NCI-H1048 (cell line): ENCODE measurements around the gene GPR17.

Source experiments
- DNase-seq: peaks from one replicate; lab custom pipeline; 2025; lab: John Stamatoyannopoulos, UW

GPR17 gene

GRCh38 chr2:127630096-127630863 lies 15.7 kb upstream of the GPR17 start:
- no peak for DNase-seq

- DNase-seq: no peak
These were observed 15.0 kb upstream of the GPR17 start for GRCh38 chr2:127630864-127631540.

DNA sequence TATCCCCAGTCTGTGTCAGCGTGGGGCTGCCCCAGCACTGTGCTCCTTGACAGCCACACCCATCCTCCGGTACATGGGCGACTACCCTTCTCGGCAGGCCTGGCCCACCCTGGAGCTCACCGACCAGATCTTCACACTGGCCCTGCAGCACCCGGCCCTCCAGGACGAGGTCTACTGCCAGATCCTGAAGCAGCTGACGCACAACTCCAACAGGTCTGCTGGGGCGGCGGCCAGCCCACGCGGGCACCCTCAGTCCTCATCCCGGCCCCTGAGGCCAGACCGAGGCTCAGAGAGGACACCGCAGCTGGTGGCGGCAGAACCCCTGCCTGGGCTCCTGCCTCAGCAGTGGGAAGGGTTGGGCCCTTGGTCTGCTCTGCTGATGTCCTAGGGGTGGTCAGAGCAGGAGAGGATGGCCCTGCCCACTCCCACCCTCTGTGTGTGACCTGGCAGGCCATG lies 14.4 kb upstream of the GPR17 start:
- no peak for DNase-seq

GRCh38 chr2:127631997-127632581 lies 13.9 kb upstream of the GPR17 start:
- DNase-seq: no peak

GRCh38 chr2:127632592-127633489 lies 13.1 kb upstream of the GPR17 start:
- DNase-seq: no peak

GRCh38 chr2:127633556-127634065 lies 12.3 kb upstream of the GPR17 start:
- DNase-seq: no peak

DNA sequence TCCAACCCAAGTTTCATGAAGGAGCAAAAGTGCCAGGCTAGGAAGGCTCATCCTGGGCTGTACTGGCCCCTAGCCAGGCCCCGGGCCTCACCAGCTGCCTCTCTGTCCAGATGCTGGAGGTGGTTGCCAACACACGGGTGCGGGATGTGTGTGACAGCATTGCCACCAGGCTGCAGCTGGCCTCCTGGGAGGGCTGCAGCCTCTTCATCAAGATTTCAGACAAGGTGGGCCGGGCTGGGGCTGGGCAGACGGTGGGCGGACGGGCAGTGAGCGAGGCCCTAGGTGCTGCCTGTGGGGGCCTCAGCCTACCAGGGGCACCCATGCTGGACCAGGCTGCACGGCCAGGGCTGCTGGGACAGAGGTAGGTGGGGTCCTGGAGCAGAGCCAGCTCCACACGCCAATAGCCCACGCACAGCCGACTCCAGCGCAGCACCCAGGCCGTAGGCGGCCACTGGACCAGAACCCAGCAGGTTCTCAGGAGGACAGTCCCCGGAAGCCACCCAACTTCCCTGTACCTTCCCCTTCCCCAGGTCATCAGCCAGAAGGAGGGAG lies 11.8 kb upstream of the GPR17 start:
- DNase-seq: no peak

DNA sequence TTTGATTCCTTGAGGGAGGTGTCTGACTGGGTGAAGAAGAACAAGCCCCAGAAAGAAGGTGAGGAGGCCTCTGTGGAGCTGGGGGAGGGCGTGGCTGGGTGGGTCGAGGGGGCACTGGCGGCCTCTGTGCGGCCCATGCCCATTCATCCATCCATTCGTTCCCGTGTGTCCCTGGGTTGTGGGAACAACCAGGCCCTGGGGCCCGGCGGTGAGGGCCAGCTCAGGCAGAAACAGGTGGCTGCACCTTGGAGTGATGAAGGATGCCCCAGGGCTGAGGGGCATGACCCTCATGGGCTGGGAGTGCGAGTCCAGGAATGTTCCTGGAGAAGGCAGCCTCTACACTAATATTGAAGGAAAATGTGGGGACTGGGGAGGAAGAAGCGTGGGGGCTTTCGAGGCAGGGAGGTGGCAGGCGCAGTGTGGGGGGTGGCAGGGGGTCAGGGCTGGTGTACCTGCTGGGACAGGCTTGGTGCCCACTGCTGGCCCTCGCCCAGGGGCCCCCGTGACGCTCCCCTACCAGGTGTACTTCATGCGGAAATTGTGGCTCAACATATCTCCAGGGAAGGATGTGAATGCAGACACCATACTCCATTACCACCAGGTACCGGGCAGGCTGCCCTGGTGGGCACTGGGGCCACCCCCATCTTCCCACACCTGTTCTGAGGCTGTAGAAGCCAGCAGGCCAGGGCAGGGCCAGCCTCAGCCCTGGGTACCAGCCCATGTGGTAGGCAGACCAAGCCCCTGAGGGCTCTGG lies 11.2 kb upstream of the GPR17 start:
- no peak for DNase-seq

DNA sequence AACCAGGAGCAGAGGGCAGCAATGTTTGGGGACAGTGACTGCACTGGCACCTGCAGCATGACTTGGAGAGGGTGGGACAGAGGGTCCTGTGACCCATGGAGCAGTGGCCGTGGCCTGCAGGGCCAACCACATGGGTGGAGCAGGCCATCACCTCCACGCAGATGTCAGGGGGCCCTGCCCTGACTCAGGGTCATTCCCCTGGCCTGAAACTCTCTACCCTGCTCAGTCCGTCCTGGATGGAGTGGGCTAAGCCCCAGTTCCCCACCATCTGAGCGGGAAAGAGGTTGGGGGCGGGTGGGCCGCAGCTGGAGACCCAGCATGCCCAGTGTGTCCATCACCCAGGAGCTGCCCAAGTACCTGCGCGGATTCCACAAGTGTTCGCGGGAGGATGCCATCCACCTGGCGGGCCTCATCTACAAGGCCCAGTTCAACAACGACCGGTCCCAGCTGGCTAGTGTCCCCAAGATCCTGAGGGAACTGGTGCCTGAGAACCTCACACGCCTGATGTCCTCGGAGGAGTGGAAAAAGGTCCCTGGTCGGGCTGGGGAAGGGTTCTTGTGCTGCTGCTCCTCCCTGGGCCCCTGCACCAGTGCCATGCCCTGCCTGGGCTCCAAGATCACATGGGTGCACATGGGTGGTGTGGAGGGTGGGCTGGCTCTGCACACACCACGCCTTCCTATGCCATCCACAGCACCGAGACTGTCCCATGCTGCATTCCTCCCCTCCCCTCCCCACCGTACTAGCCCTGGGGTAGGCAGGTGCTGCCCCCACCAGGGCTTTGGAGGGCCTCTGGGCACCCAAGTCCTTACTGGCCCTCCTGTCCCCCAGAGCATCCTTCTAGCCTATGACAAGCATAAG lies 10.3 kb upstream of the GPR17 start:
- DNase-seq: no peak

- no peak for DNase-seq
These were observed 9.4 kb upstream of the GPR17 start for GRCh38 chr2:127636248-127637235.

GRCh38 chr2:127637236-127637630 lies 8.7 kb upstream of the GPR17 start:
- DNase-seq: no peak

- DNase-seq: no peak
These were observed 8.2 kb upstream of the GPR17 start for GRCh38 chr2:127637725-127638252.

- DNase-seq: no peak
These were observed 7.4 kb upstream of the GPR17 start for GRCh38 chr2:127638361-127639110.

DNA sequence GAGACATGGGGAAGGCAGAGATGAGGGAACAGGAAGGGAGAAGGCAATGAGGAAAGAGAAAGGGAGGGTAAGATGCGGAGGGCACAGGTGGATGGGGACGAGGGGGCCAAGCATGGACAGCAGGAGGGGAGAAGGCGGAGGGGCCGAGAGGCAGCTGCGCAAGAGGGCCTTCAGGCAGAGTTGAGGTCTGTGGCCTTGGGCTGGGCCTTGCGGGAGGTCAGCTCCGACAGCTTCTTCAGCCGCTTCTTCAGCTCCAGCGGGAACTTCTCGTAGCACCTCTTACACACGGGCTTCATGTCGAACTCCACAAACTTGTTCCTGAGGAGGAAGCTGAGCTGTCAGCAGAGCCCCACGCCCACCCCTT lies 6.9 kb upstream of the GPR17 start:
- DNase-seq: no peak

- no peak for DNase-seq
These were observed 5.6 kb upstream of the GPR17 start for GRCh38 chr2:127640082-127641072.

DNA sequence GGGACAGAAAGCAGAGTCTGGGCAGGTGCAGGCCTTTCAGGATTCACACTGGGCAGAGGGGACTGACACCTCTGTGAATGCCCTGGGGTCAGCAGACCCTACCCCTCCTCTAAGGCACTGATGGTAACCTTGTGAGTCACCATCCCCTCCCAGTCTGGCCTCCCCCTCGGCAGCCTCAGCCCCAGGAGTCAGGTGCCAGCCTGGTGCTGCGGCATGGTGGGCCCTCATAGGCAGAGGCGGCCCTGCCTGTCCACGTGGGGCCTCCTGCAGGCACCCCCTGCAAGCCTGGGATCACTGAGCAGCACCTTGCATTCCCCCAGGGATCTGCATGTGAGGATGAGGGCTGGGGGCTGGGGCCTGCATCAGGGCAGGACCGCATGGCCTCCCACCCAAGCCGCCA lies 4.8 kb upstream of the GPR17 start:
- no peak for DNase-seq
